ENCODE data around the gene NXN.
"Not testable (repeated sequence)": the region's sequence is repeated elsewhere in the genome, so short reads cannot be mapped to it uniquely, and the experiment has no call there.

Gene NXN

GRCh38 chr17:881778-882177 lies 97.8 kb downstream of the NXN start:
- DNase-seq = no peak

GRCh38 chr17:880443-881269 lies 98.9 kb downstream of the NXN start:
- DNase-seq = no peak

GRCh38 chr17:879546-880442 lies 99.8 kb downstream of the NXN start:
- DNase-seq = no peak

- no peak for DNase-seq
Measured at GRCh38 chr17:877630-878029, 101.9 kb downstream of the NXN start.

- DNase-seq = no peak
Measured at GRCh38 chr17:876272-876671, 103.3 kb downstream of the NXN start.

GRCh38 chr17:874590-874989 lies 105.0 kb downstream of the NXN start:
- DNase-seq = not testable (repeated sequence)

- DNase-seq = no peak
Measured at GRCh38 chr17:872855-873254, 106.7 kb downstream of the NXN start.

GRCh38 chr17:871751-872519 lies 107.6 kb downstream of the NXN start:
- DNase-seq = no peak

GRCh38 chr17:869567-870525 lies 109.7 kb downstream of the NXN start:
- no peak for DNase-seq

GRCh38 chr17:869086-869485 lies 110.5 kb downstream of the NXN start:
- no peak for DNase-seq

- no peak for DNase-seq
Measured at GRCh38 chr17:867896-868489, 111.6 kb downstream of the NXN start.

- DNase-seq = not testable (repeated sequence)
Measured at GRCh38 chr17:867238-867637, 112.3 kb downstream of the NXN start.

GRCh38 chr17:866568-867103 lies 112.9 kb downstream of the NXN start:
- no peak for DNase-seq

- DNase-seq = no peak
Measured at GRCh38 chr17:864315-864714, 115.3 kb downstream of the NXN start.

GRCh38 chr17:863880-864279 lies 115.7 kb downstream of the NXN start:
- DNase-seq = peak in 1 of 2 experiments; percentile 24

GRCh38 chr17:862582-862981 lies 117.0 kb downstream of the NXN start:
- no peak for DNase-seq

- no peak for DNase-seq
Measured at GRCh38 chr17:861364-861763, 118.2 kb downstream of the NXN start.

GRCh38 chr17:860805-861204 lies 118.8 kb downstream of the NXN start:
- no peak for DNase-seq

GRCh38 chr17:859824-860195 lies 119.8 kb downstream of the NXN start:
- DNase-seq = no peak

GRCh38 chr17:859061-859823 lies 120.3 kb downstream of the NXN start:
- no peak for DNase-seq

GRCh38 chr17:856149-856548 lies 123.4 kb downstream of the NXN start:
- no peak for DNase-seq

Measured in NCI-H1930 (cell line).